ENCODE results near the gene FGR.

DNA sequence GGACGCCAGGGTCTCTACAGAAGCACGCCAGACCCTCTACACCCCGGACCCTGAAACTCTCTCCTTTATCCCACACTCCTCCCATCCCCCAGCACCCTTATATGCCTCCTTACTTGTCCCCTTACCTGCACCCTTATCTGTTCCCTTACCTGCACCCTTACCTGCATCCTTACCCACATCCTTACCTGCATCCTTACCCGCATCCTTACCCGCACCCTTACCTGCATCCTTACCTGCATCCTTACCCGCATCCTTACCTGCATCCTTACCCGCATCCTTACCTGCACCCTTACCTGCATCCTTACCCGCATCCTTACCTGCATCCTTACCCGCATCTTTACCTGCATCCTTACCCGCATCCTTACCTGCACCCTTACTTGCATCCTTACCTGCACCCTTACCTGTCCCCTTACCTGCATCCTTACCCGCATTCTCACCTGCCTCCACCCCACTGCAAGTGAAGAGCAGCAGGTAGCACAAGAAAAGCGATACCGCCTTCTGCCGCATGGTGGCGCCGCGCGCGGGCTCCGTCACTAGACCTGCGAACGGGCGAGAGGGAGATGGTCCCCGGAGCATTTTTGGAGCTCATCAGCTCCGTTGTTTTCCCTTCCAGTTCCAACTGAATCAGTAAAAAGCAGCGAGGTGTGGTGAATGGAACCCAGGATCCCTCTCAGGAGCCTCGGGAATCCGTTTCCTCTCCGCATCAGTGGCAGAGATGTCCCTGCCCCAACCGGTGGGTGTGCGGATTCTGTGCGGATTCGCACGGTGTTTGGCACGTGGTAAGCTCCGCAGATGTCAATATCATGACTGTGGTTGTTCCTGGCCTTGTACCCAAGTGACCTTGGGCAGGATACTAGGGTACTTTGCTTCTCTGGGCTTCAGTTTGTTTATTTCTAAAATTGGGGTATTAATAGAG is 34.1 kb upstream of the FGR start:
- TF ChIP-seq, protein P1, sequence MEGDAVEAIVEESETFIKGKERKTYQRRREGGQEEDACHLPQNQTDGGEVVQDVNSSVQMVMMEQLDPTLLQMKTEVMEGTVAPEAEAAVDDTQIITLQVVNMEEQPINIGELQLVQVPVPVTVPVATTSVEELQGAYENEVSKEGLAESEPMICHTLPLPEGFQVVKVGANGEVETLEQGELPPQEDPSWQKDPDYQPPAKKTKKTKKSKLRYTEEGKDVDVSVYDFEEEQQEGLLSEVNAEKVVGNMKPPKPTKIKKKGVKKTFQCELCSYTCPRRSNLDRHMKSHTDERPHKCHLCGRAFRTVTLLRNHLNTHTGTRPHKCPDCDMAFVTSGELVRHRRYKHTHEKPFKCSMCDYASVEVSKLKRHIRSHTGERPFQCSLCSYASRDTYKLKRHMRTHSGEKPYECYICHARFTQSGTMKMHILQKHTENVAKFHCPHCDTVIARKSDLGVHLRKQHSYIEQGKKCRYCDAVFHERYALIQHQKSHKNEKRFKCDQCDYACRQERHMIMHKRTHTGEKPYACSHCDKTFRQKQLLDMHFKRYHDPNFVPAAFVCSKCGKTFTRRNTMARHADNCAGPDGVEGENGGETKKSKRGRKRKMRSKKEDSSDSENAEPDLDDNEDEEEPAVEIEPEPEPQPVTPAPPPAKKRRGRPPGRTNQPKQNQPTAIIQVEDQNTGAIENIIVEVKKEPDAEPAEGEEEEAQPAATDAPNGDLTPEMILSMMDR (IDR thresholded peaks at IDR 0.05): peak in 1 of 3 donors; percentile 60
- no peak for TF ChIP-seq POLR2A (IDR thresholded peaks at IDR 0.05)

Data from lower leg skin (tissue), 3 donors.